H9 (cell line): ENCODE data around the gene SYT2. TPM values are rescaled to one million over a fixed set of nuclear protein-coding genes. Genes with fewer than 3 reads are reported as not detected.
A peak's percentile ranks its signal among the peaks of the same experiment; 100 is the strongest.

Source experiments
- DNase-seq: peaks from one replicate; pipeline ENCODE4 v3.0.0-alpha.2; 2017
- H2AFZ ChIP-seq: one replicate; pipeline ENCODE4 v1.6.1; 2013; ENCODE audit warnings: mild to moderate bottlenecking, low read length, control low read depth, moderate library complexity
- H2AK5ac ChIP-seq: 2 replicates; pipeline ENCODE4 v1.6.1; 2013; ENCODE audit warnings: low read length, control low read depth, mixed read lengths; ENCODE audit not compliant: insufficient read length
- H2BK120ac ChIP-seq: one replicate; pipeline ENCODE4 v1.6.1; 2013; ENCODE audit warnings: low read depth, mild to moderate bottlenecking, low read length, control low read depth, inconsistent platforms; ENCODE audit not compliant: poor library complexity, severe bottlenecking
- H2BK12ac ChIP-seq: 2 replicates; pipeline ENCODE4 v1.6.1; 2013; ENCODE audit warnings: low read length, control low read depth, mixed read lengths, low read depth; ENCODE audit not compliant: insufficient read length
- H2BK15ac ChIP-seq: 2 replicates; pipeline ENCODE4 v1.6.1; 2013; ENCODE audit warnings: low read depth, low read length, control low read depth
- H2BK20ac ChIP-seq: one replicate; pipeline ENCODE4 v1.6.1; 2013; ENCODE audit warnings: low read depth, mild to moderate bottlenecking, low read length, control low read depth, inconsistent platforms; ENCODE audit not compliant: poor library complexity, severe bottlenecking
- H2BK5ac ChIP-seq: 2 replicates; pipeline ENCODE4 v1.6.1; 2013; ENCODE audit warnings: low read length, control low read depth, mixed read lengths; ENCODE audit not compliant: insufficient read length
- H3K14ac ChIP-seq: 2 replicates; pipeline ENCODE4 v1.6.1; 2013; ENCODE audit warnings: low read length, control low read depth; ENCODE audit not compliant: insufficient read depth
- H3K18ac ChIP-seq: 2 replicates; pipeline ENCODE4 v1.6.1; 2013; ENCODE audit warnings: low read depth, mild to moderate bottlenecking, mixed read lengths, low read length, control low read depth; ENCODE audit not compliant: insufficient read length
- H3K23ac ChIP-seq: 2 replicates; pipeline ENCODE4 v1.6.1; 2013; ENCODE audit warnings: low read length, control low read depth, mixed read lengths, low read depth; ENCODE audit not compliant: insufficient read length
- H3K23me2 ChIP-seq: 2 replicates; pipeline ENCODE4 v1.6.1; 2013; ENCODE audit warnings: low read depth, mild to moderate bottlenecking, mixed read lengths, low read length, control low read depth; ENCODE audit not compliant: insufficient read length, poor library complexity, severe bottlenecking
- H3K27ac ChIP-seq: 2 replicates; pipeline ENCODE4 v1.5.1; 2013; ENCODE audit warnings: low read length, control low read depth, mixed read lengths, low read depth; ENCODE audit not compliant: insufficient read length
- H3K27me3 ChIP-seq: 2 replicates; pipeline ENCODE4 v1.6.1; 2013; ENCODE audit warnings: low read length, control low read depth, inconsistent platforms; ENCODE audit not compliant: insufficient read depth
- H3K4ac ChIP-seq: 2 replicates; pipeline ENCODE4 v1.6.1; 2013; ENCODE audit warnings: low read depth, mild to moderate bottlenecking, control low read depth, inconsistent platforms, low read length, moderate library complexity
- H3K4me1 ChIP-seq: 2 replicates; pipeline ENCODE4 v1.6.1; 2013; ENCODE audit warnings: low read length, control low read depth, inconsistent platforms; ENCODE audit not compliant: insufficient read depth
- H3K4me2 ChIP-seq: 2 replicates; pipeline ENCODE4 v1.6.1; 2013; ENCODE audit warnings: low read length, control low read depth, mixed read lengths; ENCODE audit not compliant: insufficient read length, insufficient read depth
- H3K56ac ChIP-seq: 2 replicates; pipeline ENCODE4 v1.6.1; 2013; ENCODE audit warnings: low read depth, mild to moderate bottlenecking, mixed read lengths, low read length, control low read depth; ENCODE audit not compliant: insufficient read length
- H3K79me1 ChIP-seq: 2 replicates; pipeline ENCODE4 v1.6.1; 2013; ENCODE audit warnings: low read depth, mild to moderate bottlenecking, moderate library complexity, low read length, control low read depth, inconsistent platforms; ENCODE audit not compliant: insufficient read depth, poor library complexity, severe bottlenecking
- H3K79me2 ChIP-seq: 2 replicates; pipeline ENCODE4 v1.6.1; 2013; ENCODE audit warnings: low read length, control low read depth, inconsistent platforms; ENCODE audit not compliant: insufficient read depth
- H3K9ac ChIP-seq: 2 replicates; pipeline ENCODE4 v1.6.1; 2013; ENCODE audit warnings: low read length, control low read depth, mixed read lengths; ENCODE audit not compliant: insufficient read length; ENCODE audit errors: extremely low read depth
- H3K9me3 ChIP-seq: one replicate; pipeline ENCODE4 v1.6.1; 2013; ENCODE audit warnings: low read depth, low read length, inconsistent platforms; ENCODE audit not compliant: control insufficient read depth
- H3T11ph ChIP-seq: one replicate; pipeline ENCODE4 v1.6.1; 2013; ENCODE audit warnings: mild to moderate bottlenecking, low read length, control low read depth, inconsistent platforms
- H4K20me1 ChIP-seq: one replicate; pipeline ENCODE4 v1.6.1; 2013; ENCODE audit not compliant: control insufficient read depth, insufficient read length, insufficient read depth
- H4K5ac ChIP-seq: 2 replicates; pipeline ENCODE4 v1.6.1; 2013; ENCODE audit warnings: low read depth, mild to moderate bottlenecking, mixed read lengths, low read length, control low read depth; ENCODE audit not compliant: insufficient read length
- H4K8ac ChIP-seq: replicated peaks from 2 replicates; pipeline ENCODE4 v1.6.1; 2013; ENCODE audit warnings: low read length, control low read depth, mixed read lengths, low read depth; ENCODE audit not compliant: insufficient read length
- H4K91ac ChIP-seq: 2 replicates; pipeline ENCODE4 v1.6.1; 2013; ENCODE audit warnings: low read depth, mild to moderate bottlenecking, moderate library complexity, mixed read lengths, low read length, control low read depth; ENCODE audit not compliant: insufficient read length
- H3K27ac Mint-ChIP-seq, 3 experiments: 2 replicates in 2 of 3; 3 replicates in 1 of 3; pipeline ENCODE4 v1.8.0; 2020 to 2021; ENCODE audit warnings: mixed read lengths in 3 of 3, mild to moderate bottlenecking in 1 of 3, moderate library complexity in 1 of 3
- H3K27me3 Mint-ChIP-seq: 2 replicates; pipeline ENCODE4 v1.8.0; 2021; ENCODE audit warnings: low read depth, mild to moderate bottlenecking, moderate library complexity, mixed read lengths
- H3K36me3 Mint-ChIP-seq, 3 experiments: 2 replicates in 2 of 3; 3 replicates in 1 of 3; pipeline ENCODE4 v1.8.0; 2020 to 2021; ENCODE audit warnings: low read depth in 3 of 3, mixed read lengths in 3 of 3; ENCODE audit not compliant: insufficient read depth in 1 of 3
- H3K4me1 Mint-ChIP-seq, 2 experiments: 2 replicates each; pipeline ENCODE4 v1.8.0; 2020; ENCODE audit warnings: mixed read lengths in 2 of 2
- H3K4me3 Mint-ChIP-seq, 2 experiments: 2 replicates in 1 of 2; 3 replicates in 1 of 2; pipeline ENCODE4 v1.8.0; 2020 to 2021; ENCODE audit warnings: mild to moderate bottlenecking in 2 of 2, mixed read lengths in 2 of 2, moderate library complexity in 1 of 2
- H3K9me3 Mint-ChIP-seq, 2 experiments: 2 replicates in 1 of 2; 3 replicates in 1 of 2; pipeline ENCODE4 v1.8.0; 2020; ENCODE audit warnings: mild to moderate bottlenecking in 2 of 2, mixed read lengths in 2 of 2, moderate library complexity in 1 of 2
- WGBS: extraction: QIAGEN DNeasy Blood & Tissue Kit; methylation state at CpG from one replicate; pipeline ENCODE4 v1.1.7; 2013; ENCODE audit warnings: missing lambda C conversion rate, low lambda C conversion rate, mixed read lengths; ENCODE audit not compliant: insufficient read length; ENCODE audit errors: extremely low coverage; 5-methylcytosine and 5-hydroxymethylcytosine counted together
- total RNA-seq: library from RNA; stranded (reverse); gene quantifications from 2 replicates; pipeline ENCODE4 v1.2.1, GENCODE V29; 2021
- TF ChIP-seq, protein P1 (sequence below): fragments of 200-600 bp; sonication (generic); conservative IDR thresholded peaks from 3 replicates; pipeline ENCODE4 v1.8.0; 2021; ENCODE audit warnings: antibody characterized with exemption, mild to moderate bottlenecking

Gene SYT2
- total RNA-seq, 1 experiment from 2014 or later, result 3.3 TPM

DNA sequence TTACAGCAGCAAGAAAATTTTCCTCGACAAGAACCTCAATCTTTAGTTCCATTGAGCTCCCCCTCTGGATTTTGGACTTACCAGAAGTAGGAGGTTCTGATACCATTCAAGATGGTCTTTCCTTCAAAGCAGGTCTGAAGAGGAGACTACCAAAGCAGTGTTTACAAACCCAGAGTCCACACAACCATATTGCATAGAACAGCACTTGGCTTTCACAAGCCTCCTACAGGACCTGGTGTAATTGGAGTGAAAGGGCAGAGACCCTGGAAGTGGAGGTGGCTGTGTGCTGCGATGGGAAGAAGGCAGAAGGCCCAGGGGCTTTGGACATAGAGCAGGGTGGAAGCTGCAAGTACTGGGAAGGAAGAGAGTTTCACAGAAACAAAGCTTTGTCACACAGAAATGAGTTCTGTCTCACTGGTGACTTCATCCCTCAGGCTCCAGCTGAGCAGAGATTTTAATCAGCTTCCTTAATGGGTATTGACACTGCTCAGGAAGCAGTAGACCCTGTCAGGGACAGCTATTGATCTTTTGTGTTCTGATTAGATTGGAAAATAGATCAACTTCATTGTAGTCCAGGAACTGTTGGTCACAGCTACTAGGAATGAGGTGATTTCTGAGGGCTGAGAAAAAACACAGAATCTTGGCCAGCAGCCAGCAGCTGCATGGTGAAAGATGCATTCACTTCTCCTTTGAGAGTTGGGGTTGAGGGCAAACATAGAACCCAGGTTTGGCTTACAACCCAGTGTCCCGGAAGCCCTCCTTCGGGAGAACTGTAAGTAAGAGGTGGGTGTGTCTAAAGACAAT, 124.0 kb downstream of the SYT2 start:
- Histone ChIP-seq H3K4me2 (no peak overlapping the region), H3K4me1 (no peaks in the 10 kb centered on the region), H3K79me1 (no peaks in the 10 kb centered on the region), H2BK12ac (no peak overlapping the region), H2BK120ac (no peak overlapping the region), H3T11ph (no peak overlapping the region), H3K79me2 (no peaks in the 10 kb centered on the region), H3K9ac (no peak overlapping the region), H2BK20ac (no peak overlapping the region), H3K23ac (no peak overlapping the region), H2AK5ac (no peak overlapping the region), H3K23me2 (no peaks in the 10 kb centered on the region), H4K20me1 (no peaks in the 10 kb centered on the region), H3K18ac (no peak overlapping the region), H2BK5ac (no peak overlapping the region), H3K4ac (no peak overlapping the region), H3K9me3 (no peaks in the 10 kb centered on the region), H3K14ac (no peak overlapping the region), H2AFZ (no peak overlapping the region), H3K56ac (no peak overlapping the region), H3K27ac (no peak overlapping the region), H4K8ac (no peak overlapping the region), H4K5ac (no peak overlapping the region), H3K27me3 (no peaks in the 10 kb centered on the region), H4K91ac (no peak overlapping the region), H2BK15ac (no peak overlapping the region)
- no CpG with 5 or more reads among the region's 4 CpGs for WGBS
- Mint-ChIP-seq H3K27me3 (no peaks in the 10 kb centered on the region; the same call in 1 of the 2 replicates), H3K36me3 (no peaks in the 10 kb centered on the region), H3K27ac (0 out of 7 replicates have a peak overlapping the region, but pooled peaks of 1 of the 3 experiments have one; percentile 47), H3K4me1 (peaks cover 2 to 11% of the 10 kb centered on the region in 2 experiments; a peak in 3 of 4 replicates), H3K4me3 (no peak overlapping the region), H3K9me3 (no peaks in the 10 kb centered on the region)
- DNase-seq, result no peak
- TF ChIP-seq, protein P1, sequence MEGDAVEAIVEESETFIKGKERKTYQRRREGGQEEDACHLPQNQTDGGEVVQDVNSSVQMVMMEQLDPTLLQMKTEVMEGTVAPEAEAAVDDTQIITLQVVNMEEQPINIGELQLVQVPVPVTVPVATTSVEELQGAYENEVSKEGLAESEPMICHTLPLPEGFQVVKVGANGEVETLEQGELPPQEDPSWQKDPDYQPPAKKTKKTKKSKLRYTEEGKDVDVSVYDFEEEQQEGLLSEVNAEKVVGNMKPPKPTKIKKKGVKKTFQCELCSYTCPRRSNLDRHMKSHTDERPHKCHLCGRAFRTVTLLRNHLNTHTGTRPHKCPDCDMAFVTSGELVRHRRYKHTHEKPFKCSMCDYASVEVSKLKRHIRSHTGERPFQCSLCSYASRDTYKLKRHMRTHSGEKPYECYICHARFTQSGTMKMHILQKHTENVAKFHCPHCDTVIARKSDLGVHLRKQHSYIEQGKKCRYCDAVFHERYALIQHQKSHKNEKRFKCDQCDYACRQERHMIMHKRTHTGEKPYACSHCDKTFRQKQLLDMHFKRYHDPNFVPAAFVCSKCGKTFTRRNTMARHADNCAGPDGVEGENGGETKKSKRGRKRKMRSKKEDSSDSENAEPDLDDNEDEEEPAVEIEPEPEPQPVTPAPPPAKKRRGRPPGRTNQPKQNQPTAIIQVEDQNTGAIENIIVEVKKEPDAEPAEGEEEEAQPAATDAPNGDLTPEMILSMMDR, result no peak
